ENCODE measurements around the gene FAM118A.
"Not testable (repeated sequence)": the region's sequence is repeated elsewhere in the genome, so short reads cannot be mapped to it uniquely, and the experiment has no call there.

Gene FAM118A

DNA sequence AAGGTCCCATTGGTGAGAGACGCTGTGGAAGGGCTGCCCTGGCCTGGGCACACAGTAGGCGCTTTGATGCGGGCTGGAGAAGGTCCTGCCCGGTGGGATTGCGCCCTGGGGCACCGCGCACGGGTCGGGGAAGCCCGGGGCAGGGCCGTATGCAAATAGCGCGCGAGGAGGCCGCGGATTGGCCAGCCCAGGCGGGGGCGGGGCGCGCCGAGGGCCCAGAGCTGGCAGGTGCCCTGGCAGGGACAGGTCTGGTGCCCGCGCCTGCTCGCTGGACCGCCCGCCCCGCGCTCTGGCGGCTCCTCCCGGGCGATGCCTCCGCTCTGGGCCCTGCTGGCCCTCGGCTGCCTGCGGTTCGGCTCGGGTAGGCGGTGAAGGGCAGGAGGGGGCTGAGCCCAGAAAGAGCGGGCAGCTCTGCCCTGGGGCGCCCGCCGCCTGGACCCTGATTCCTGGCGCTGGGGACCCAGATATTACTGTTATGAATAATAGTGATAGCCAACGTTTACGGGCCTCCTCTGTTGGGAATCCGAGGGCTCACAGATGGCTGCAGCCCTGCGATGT is 24.9 kb upstream of the FAM118A start, which contains the start of gene UPK3A:
Gene UPK3A, plus strand, starts transcription at position 245 of the 558 bp plus-strand sequence. Its CDS starts 65 bp downstream, at position 310.
- DNase-seq (ENCODE audit: low read depth), result no peak

DNA sequence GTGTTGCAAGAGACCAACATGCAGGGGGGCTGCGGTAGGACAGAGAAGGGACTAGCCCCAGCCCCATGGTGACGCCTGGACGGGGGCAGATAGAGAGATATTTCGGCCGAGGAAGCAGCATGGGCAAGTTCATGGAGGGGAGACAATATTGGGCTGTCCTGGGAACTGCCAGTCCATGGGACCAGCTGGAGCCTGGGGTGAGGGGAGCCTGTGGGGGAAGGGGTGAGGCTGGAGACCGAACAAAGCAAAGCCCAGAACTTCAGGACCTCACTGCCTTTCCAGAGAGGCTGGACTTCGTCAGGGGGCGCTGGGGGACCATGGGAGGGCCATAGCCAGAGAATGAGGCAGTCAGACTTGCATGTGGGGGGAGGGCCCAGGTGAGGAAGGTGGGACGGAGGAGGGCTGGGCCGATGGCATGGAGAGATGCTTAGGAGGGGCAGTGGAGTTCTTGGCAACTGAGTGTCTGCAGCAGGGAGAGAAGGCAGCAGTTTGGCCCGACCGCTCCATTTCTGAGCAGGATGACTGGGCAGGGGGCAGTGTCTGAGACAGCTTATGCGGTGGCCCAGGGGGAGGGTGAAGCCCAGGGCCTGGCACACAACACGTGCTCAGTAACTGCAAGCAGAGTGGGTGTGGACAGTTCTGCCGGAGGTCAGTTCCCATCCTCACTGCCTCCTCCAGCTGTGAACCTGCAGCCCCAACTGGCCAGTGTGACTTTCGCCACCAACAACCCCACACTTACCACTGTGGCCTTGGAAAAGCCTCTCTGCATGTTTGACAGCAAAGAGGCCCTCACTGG is 24.3 kb upstream of the FAM118A start:
- no peak for DNase-seq (ENCODE audit: low read depth)

DNA sequence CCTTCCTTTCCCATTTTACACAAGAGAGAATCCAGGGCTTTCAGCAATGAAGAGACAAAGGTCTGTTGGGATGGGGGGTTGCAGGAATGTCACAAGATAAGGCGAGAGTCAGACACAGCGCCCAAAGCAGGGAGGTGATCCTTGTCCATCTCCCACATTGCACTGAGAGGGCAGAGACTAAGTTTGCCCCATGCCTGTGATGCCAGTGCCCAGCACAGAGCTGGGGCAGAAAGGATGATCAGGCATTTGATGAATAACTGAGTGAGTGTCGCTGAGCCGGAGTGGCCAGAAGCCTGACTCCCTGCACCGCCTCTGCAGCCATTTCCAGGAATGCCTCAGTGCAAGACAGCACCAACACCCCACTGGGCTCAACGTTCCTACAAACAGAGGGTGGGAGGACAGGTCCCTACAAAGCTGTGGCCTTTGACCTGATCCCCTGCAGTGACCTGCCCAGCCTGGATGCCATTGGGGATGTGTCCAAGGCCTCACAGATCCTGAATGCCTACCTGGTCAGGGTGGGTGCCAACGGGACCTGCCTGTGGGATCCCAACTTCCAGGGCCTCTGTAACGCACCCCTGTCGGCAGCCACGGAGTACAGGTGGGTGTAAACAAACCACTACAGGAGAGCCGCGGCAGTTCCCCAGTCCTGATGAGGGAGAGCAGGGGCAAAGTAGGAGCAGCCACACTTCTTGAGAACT is 22.7 kb upstream of the FAM118A start:
- no peak for DNase-seq (ENCODE audit: low read depth)

DNA sequence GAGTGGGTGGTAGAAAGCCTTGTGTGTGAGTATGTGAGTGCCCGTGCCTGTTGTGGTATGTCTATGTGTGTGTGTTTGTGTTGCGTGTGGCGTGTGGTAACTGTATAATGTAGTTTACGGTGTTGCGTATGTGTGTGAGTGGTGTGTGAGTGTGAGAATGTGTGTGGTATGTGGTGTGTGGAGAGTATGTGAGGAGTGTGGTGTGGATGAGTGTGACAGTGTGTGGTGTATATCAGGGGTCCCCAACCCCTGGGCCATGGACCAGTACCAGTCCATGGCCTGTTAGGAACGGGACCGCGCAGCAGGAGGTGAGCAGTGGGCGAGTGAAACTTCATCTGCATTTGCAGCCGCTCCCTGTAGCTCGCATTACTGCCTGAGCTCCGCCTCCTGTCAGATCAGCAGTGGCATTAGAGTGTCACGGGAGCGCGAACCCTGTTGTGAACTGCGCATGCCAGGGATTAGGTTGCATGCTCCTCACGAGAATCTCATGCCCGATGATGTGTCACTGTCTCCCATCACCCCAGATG is 19.3 kb upstream of the FAM118A start:
- DNase-seq (ENCODE audit: low read depth), result peak; percentile 79

DNA sequence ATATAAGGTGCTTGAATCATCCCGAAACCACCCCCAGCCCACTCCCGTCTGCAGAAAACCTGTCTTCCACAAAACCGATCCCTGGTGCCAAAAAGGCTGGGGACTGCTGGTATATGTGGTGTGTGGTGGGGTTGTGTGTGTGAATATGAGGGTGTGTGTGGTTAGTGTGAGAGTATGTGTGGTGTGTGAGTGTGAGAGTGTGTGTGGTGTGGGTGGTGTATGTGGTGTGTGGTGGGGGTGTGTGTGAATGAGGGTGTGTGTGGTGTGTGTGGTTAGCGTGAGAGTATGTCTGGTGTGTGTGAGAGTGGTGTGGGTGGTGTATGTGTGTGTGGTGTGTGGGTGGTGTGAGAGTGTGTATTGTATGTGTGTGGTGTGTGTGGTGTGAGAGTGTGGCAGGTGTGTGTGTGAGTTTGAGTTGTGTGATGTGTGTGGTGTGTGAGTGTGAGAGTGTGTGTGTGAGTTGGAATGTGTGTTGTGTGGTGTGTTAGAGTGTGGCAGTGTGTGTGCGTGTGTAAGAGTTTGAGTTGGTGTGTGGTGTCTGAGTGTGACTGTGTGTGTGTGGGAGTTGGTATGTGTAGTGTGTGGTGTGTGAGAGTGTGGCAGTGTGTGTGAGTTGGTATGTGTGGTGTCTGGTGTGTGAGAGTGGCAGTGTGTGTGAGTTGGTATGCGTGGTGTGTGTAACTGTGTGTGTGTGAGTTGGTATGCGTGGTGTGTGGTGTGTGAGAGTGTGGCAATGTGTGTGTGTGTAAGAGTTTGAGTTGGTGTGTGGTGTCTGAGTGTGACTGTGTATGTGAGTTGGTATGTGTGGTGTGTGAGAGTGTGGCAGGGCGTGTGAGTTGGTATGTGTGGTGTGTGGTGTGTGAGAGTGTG is 18.4 kb upstream of the FAM118A start:
- DNase-seq (ENCODE audit: low read depth), result no peak

DNA sequence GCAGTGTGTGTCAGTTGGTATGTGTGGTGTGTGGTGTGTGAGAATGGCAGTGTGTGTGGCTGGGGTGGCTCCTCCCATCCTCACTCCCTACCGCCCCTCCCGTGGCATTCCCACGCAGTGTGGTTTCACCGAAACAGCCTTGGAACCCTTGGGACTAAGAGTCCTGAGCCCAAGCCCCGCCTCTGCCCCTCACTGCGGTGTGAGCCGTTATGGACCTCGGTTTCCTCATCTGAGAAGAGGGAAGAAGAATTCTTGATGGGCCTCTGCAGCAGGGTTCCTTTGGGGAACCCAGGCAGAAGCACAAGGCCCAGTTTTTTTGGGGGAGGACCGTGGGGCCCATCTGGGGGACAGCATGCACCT is 17.8 kb upstream of the FAM118A start:
- no peak for DNase-seq (ENCODE audit: low read depth)

DNA sequence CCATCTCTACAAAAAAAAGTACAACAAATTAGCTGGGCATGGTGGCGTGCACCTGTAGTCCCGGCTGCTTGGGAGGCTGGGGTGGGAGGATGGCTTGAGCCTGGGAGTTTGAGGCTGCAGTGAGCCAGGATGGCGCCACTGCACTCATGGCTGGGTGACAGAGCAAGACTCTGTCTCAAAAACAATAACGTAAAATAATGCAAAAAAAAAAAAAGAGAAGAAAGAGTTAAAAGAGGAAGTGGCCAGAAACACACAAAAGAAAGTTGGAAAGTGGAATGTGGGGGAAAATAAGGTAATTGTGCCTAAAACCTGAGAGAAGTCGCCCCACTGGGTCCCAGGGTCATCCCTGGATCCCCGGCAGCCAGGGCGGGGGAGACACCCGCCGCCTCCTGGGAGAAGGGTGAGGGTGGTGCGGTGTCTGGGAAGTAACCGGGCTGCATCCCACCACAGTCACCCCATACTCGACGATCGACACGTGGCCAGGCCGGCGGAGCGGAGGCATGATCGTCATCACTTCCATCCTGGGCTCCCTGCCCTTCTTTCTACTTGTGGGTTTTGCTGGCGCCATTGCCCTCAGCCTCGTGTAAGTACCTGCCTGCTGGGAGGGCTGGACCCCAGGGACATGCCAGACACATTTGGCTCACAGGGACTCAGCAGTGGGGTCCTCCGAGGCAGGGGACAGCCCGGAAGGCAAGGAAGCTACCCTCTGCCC is 16.8 kb upstream of the FAM118A start:
- no peak for DNase-seq (ENCODE audit: low read depth)

DNA sequence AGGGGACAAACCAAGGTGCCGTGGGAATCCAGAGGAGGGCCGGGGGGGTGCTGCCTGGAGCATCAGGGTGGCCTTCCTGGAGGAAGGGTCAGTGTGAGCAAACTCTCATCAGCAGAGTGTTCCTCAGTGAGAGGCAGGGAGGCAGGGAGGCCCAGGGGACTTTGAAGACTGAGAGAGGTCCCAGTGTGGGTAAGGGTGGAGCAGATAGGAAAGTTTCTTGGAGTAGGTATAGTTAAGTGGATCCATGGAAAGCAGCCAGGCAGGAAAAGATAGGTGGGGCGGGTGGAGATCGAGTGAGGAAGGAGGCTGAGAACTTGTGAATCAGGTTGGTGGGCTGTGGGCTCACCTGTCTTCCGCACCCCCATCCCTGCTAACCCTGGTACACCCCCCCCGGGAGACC is 15.7 kb upstream of the FAM118A start:
- DNase-seq (ENCODE audit: low read depth), result no peak

DNA sequence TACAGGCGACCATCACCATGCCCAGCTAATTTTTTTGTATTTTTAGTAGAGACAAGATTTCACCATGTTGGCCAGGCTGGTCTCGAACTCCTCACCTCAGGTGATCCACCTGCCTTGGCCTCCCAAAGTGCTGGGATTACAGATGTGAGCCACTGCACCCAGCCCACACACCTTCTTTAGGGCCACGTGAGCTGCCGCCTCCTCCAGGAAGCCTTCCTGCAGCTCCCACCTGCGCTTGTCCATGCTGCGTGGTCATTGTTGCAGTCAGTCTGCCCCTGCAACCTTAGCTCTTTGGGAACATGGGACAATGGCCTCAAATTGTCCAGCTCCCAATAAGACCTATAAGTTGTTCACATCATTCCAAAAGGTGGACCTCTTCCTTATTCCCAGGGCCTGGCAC is 14.7 kb upstream of the FAM118A start:
- not testable (repeated sequence) for DNase-seq (ENCODE audit: low read depth)

DNA sequence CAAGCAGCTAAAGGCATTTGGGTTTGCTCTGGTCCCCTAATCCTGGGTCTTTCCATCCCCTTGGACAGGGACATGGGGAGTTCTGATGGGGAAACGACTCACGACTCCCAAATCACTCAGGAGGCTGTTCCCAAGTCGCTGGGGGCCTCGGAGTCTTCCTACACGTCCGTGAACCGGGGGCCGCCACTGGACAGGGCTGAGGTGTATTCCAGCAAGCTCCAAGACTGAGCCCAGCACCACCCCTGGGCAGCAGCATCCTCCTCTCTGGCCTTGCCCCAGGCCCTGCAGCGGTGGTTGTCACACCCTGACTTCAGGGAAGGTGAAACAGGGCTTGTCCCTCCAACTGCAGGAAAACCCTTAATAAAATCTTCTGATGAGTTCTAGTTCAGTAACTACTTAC is 14.2 kb upstream of the FAM118A start:
- DNase-seq (ENCODE audit: low read depth), result no peak

DNA sequence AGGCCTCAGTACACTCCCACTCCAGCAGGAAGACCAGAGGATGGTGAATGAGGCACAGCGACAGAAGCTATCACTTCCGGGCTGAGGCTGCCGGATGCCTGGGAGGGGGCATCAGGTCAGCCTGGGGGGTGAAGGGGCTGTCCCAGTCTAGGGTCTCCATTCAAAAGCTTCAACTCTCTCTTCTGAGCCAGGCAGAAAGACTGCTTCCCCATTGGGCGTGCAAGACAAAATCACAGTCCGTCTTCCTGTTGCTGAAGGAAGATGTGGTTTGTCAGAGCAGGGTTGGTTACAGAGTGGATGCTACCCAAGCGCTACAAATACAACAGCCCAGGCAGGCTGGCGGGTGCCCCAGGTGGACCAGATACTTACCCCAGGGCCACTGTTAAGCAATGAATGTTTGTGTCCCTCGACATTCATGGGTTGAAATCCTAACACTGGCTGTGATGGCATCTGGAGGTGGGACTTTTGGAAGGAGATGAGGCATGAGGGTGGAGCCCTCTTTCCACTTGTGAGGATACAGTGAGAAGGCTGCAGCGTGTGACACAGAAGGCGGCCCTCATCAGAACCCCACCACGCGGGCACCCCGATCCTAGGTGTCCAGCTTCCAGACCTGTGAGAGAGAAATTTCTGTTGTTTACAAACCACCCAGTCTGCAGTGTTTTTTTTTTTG is 13.0 kb upstream of the FAM118A start:
- no peak for DNase-seq (ENCODE audit: low read depth)

DNA sequence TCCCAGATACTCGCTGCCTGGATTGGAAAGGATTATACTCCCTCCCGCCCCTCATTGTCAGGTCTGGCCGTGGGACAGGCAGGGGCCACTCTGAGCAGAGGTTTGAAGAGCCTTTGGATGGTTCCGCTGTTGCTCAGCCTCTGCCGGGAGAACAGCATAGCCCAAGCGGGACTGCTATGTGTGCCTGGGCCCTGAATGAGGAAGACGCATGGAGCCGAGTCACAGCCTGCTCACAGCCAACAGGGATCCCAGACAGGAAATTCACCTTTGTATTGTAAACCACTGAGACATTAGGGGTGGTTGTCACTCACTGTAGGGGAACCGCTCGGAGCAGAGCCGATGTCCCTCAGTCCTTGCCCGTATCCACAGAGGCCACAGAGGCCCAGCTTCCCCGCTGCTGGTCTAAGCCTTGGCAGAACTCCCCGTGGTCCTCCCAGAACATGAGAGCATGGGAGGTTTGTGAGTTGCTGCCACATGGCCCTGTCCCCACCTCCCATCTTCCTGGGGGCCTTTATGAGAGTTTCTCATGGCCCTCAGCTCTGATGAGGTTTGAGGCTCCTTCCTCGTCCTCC is 10.7 kb upstream of the FAM118A start:
- DNase-seq (ENCODE audit: low read depth), result no peak

DNA sequence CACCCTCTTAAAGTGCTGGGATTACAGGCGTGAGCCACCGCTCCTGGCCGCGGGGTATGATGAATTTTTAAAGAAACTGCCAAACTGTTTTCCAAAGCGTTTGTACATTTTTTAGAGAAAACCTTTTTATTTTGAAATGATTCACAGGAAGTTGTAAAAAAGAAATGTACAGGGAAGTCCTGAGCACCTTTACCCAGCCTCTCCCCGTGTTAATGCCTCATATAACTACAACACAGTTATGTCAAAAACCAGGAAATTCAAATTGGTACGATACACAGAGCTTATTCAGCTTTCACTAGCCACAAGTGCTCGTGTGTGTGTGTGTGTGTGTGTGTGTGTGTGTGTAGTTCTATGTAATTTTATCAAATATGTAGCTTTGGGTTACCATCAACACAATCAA is 7.0 kb upstream of the FAM118A start:
- no peak for DNase-seq (ENCODE audit: low read depth)

DNA sequence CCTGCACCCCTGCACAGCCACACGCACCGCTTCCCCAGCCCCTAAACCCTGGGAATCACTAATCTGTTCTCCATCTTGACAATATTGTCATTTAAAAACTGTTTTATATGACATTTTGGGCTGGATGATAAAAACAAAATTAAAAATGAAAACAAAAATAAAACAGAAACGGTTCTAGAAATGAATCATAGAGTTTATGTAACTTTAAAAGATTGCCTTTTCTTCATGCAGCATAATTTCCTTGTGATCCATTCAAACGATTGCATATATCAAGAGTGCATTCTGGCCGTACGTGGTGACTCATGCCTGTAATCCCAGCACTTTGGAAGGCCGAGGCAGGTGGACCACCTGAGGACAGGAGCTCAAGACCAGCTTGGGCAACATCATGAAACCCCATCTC is 6.6 kb upstream of the FAM118A start:
- no peak for DNase-seq (ENCODE audit: low read depth)

DNA sequence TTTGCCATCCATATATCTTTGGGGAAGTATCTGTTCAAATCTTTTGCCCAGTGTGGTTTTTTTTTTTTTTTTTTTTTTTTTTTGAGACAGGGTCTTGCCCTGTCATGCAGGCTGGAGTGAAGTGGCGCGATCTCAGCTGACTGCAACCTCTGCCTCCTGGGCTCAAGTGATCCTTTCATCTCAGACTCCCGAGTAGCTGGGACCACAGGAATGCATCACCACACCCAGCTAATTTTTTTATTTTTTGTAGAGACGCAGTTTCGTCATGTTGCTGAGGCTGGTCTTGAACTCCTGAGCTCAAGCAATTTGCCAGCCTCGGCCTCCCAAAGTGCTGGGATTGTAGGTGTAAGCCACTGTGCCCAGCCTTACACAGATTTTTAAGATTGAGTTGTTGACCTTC is 4.8 kb upstream of the FAM118A start:
- no peak for DNase-seq (ENCODE audit: low read depth)

DNA sequence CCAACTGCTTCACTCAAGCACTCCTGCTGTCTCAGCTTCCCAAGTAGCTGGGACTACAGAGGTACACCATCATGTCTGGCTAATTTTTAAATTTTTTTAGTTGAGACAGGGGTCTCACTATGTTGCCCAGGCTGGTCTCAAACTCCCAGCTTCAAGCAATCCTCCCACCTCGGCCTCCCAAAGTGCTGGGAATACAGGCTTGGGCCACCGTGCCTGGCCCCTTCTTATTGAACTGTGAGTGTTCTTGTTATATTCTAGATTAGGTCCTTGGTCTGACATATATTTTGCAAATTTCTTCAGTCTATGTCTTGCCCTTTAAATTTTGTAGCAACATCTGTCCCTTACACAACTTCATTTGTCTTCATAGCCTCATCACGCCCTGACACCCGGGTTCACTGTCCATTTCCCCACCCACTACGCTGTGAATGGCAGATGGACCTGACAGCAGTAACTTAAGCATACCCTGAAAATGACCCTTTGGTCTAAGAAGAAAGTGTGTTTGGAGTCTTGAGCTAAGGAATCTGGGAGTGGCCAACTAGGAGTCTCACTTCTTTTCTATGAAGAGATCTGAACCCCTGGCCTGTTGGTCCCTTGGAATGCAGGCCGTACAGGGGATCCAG is 4.2 kb upstream of the FAM118A start:
- no peak for DNase-seq (ENCODE audit: low read depth)

DNA sequence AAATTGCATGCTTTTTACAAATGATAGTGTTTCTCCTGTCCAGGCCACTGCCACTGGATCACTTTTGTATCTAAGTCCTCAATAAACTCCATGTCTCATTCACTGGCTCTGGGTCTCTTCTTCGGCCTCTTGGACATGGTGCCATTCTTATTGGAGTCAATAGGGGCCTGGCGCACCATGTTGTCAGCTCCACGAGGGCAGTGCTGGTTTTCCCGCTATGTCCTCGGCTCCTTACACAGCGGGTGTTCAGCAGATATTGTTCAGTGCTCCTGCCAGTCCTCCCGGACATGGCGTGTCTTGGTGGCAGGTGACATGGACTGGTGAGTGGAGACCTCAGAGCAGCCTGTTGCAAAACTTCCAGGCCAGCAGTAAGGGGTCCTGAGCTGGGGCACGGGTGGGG is 3.6 kb upstream of the FAM118A start:
- DNase-seq (ENCODE audit: low read depth), result no peak

DNA sequence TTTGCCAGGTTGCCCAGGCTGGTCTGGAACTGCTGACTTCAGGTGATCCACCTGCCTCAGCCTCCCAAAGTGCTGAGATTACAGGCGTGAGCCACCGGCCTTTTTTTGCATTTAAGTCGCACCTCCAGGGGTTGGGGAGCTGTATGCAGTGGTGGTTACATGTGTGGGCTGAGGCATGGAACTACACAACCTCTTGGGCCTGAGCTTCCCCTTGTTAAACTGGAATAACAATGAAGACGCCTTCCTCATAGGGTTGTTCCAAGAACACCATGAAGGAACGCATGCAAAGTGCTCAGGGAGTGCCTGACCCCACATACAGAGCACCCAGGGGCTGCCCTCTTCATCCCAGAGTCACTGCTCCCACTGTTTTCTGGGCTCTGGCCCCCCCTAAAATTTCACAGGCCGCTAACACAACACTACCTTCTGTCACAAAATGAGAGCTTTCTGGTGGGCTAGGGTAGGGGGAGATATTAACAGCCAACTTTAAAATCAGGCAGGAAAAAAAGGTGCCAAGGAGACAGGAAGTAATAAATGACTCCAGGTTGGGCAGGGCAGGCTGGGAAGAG is 1.3 kb upstream of the FAM118A start:
- DNase-seq (ENCODE audit: low read depth), result no peak

DNA sequence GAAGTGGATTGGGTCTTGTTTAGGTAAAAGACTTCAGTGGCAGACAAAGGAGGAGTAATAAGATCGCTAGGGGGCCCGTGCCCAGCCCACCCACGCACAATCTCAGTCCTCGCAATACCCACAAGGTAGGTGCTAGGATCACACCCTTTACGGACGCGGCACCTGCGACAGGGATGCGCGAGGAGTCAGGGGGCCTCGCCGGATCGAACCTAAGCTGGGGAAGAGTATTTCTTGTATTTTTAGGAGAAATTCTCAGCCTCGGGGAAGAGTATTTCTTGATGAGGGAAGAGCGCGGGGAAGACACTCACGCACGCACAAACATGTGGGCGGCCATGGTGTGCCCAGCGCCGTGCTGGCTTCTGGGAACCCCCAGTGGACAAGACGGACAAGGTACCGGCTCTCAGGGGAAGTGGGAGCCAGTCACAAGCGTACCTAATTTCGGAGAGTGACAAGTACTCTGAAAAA is 745 bp upstream of the FAM118A start:
- no peak for DNase-seq (ENCODE audit: low read depth)
